GM12878 (cell line): ENCODE data around the gene EPB41L4A. TPM values are rescaled to one million over a fixed set of nuclear protein-coding genes. Genes with fewer than 3 reads are reported as not detected.

ENCODE experiments used
- ATAC-seq: fragments of 200-7000 bp; cut with Tn5 transposase; 3 replicates; pipeline ENCODE4 v1.9.1; 2020; ENCODE audit warnings: mild to moderate bottlenecking, moderate library complexity
- BruUV-seq: library from RNA; stranded (reverse); fragments of 400-500 nt; replicated peaks from 2 replicates; lab custom pipeline; 2021; lab: Mats Ljungman, UMichigan
- CTCF ChIA-PET: fragments of 300-600 bp; sonication (Branson Sonifier 250); formaldehyde crosslinking; extraction: SDS; loops from one replicate; lab custom pipeline; 2021; ENCODE audit warnings: inconsistent platforms; lab: Yijun Ruan, JAX
- POLR2A ChIA-PET: fragments of 350-600 bp; formaldehyde crosslinking; extraction: SDS; loops from one replicate; lab custom pipeline; 2021; ENCODE audit warnings: inconsistent platforms; lab: Charles Lee
- RAD21 ChIA-PET: fragments of 300-600 bp; sonication (Branson Sonifier 250); formaldehyde crosslinking; loops from one replicate; lab custom pipeline; 2023; ENCODE audit warnings: antibody characterized with exemption; ENCODE audit not compliant: unreplicated experiment; lab: Charles Lee
- SMC1A ChIA-PET: fragments of 300-600 bp; sonication (Branson Sonifier 250); formaldehyde crosslinking; loops from one replicate; lab custom pipeline; 2023; ENCODE audit not compliant: unreplicated experiment, uncharacterized antibody; lab: Charles Lee
- DNase-seq: peaks from one replicate; pipeline ENCODE4 v3.0.0-alpha.2; 2011; ENCODE audit warnings: low read depth, low spot score
- FAIRE-seq: peaks from 3 replicates; lab custom pipeline; 2011; peaks lifted over from hg19 to GRCh38; lab: Jason Lieb, UNC
- H2AFZ ChIP-seq: 2 replicates; pipeline ENCODE4 v1.6.0; 2011; ENCODE audit warnings: low read depth, low read length, control low read depth; ENCODE audit not compliant: control insufficient read depth
- H3K27ac ChIP-seq: 2 replicates; pipeline ENCODE4 v1.5.1; 2011; ENCODE audit warnings: control low read depth; ENCODE audit not compliant: control insufficient read depth, insufficient read depth
- H3K27me3 ChIP-seq, 2 experiments: replicated peaks in 1 of 2; 2 replicates each; pipeline versions ENCODE4 v1.6.0 to v1.6.1; 2011; ENCODE audit warnings: low read length in 1 of 2; ENCODE audit not compliant: control insufficient read depth in 2 of 2, insufficient read depth in 2 of 2
- H3K36me3 ChIP-seq, 2 experiments: 2 replicates each; pipeline ENCODE4 v1.5.1; 2011; ENCODE audit warnings: low read length in 1 of 2; ENCODE audit not compliant: control insufficient read depth in 2 of 2, insufficient read depth in 2 of 2
- H3K4me1 ChIP-seq: 2 replicates; pipeline ENCODE4 v1.6.1; 2011; ENCODE audit warnings: mild to moderate bottlenecking, low read length, moderate library complexity, mixed read lengths; ENCODE audit not compliant: control insufficient read depth, insufficient read depth
- H3K4me2 ChIP-seq: 2 replicates; pipeline ENCODE4 v1.6.0; 2011; ENCODE audit warnings: control low read depth; ENCODE audit not compliant: control insufficient read depth, insufficient read depth
- H3K4me3 ChIP-seq: fragments of 200-600 bp; sonication (generic); 2 replicates; pipeline ENCODE4 v1.5.1; 2016
- H3K79me2 ChIP-seq: 2 replicates; pipeline ENCODE4 v1.6.0; 2011; ENCODE audit warnings: low read length; ENCODE audit not compliant: control insufficient read depth, insufficient read depth
- H3K9ac ChIP-seq: 2 replicates; pipeline ENCODE4 v1.8.0; 2011; ENCODE audit warnings: low read length, control low read depth, mixed read lengths; ENCODE audit not compliant: control insufficient read depth, insufficient read depth
- H3K9me3 ChIP-seq: replicated peaks from 3 replicates; pipeline ENCODE4 v1.5.1; 2011; ENCODE audit warnings: mild to moderate bottlenecking, low read length; ENCODE audit not compliant: control insufficient read depth, insufficient read depth
- H4K20me1 ChIP-seq: 2 replicates; pipeline ENCODE4 v1.6.0; 2011; ENCODE audit not compliant: control insufficient read depth, insufficient read depth
- CTCF ChIP-seq, 3 experiments: IDR thresholded peaks in 2 of 3; conservative IDR thresholded peaks in 1 of 3; 2 replicates each; pipeline ENCODE4 v1.5.1; 2011; ENCODE audit warnings: low read depth in 3 of 3, low read length in 3 of 3, mild to moderate bottlenecking in 3 of 3, control low read depth in 2 of 3, moderate library complexity in 2 of 3, inconsistent platforms in 1 of 3, mixed read lengths in 1 of 3; ENCODE audit not compliant: control insufficient read depth in 2 of 3, insufficient read depth in 1 of 3; ENCODE audit errors: extremely low read depth in 1 of 3
- RAD21 ChIP-seq: IDR thresholded peaks from 2 replicates; pipeline ENCODE4 v1.6.1; 2011; ENCODE audit warnings: mild to moderate bottlenecking, low read depth, low read length, moderate library complexity; ENCODE audit not compliant: insufficient read depth
- SMC3 ChIP-seq: IDR thresholded peaks from 2 replicates; pipeline ENCODE4 v1.6.1; 2011; ENCODE audit warnings: low read length, improper control_type of control experiment, borderline replicate concordance
- STAT3 ChIP-seq: IDR thresholded peaks from 2 replicates; pipeline ENCODE4 v1.6.1; 2011; ENCODE audit warnings: low read depth, low read length, improper control_type of control experiment
- WGBS: methylation state at CpG from one replicate; pipeline ENCODE4 v1.1.6; 2016; ENCODE audit warnings: low lambda C conversion rate; ENCODE audit not compliant: insufficient replicate concordance, insufficient coverage; ENCODE audit errors: missing lambda C conversion rate; 5-methylcytosine and 5-hydroxymethylcytosine counted together
- in situ Hi-C: fragments of 300-500 bp; cut with MboI; formaldehyde crosslinking; loops from 9 replicates; pipeline ENCODE4 v1.14.3; 2018; ENCODE audit warnings: mixed read lengths
- intact Hi-C: fragments of 100-400 bp; cut with micrococcal nuclease; formaldehyde crosslinking; loops from one replicate; pipeline ENCODE4 v1.14.2; 2022; ENCODE audit not compliant: unreplicated experiment
- polyA plus RNA-seq, 11 experiments: library from polyadenylated mRNA; depleted of rRNA in 4 of 11; unstranded in 6 of 11; stranded (reverse) in 5 of 11; fragments of >200 nt; fragmentation: Nextera tagmentation in 4 of 11; fragmentation: Illumina TruSeq in 1 of 11; extraction: Ambion mirVana in 4 of 11; extraction: Trizol in 1 of 11; gene quantifications; 1 replicate in 1 of 11; 2 replicates in 10 of 11; pipeline versions ENCODE4 v1.2.1 to v1.2.3, GENCODE V29; 2011 to 2016; ENCODE audit warnings: inconsistent platforms in 2 of 11, missing spikeins in 2 of 11, low read depth in 1 of 11
- total RNA-seq, 4 experiments: library from RNA; depleted of rRNA in 3 of 4; stranded (reverse); fragments of >200 nt in 3 of 4; fragmentation: Illumina TruSeq in 1 of 4; extraction: Trizol in 1 of 4; gene quantifications; 2 replicates each; pipeline versions ENCODE4 v1.2.1 to v1.2.3, GENCODE V29; 2013 to 2021

EPB41L4A gene
- total and polyA plus RNA-seq, 10 of the 15 experiments (the other 5 are each of a cell fraction or from before 2014, with no cell fraction given), result 0.10 to 0.67 (median 0.30) TPM

- ChIA-PET CTCF (interaction anchor here (1.1 to 3.9 kb wide), 2 partner anchors 11 to 16 kb away, joined by 5 to 23 read pairs; no protein-coding TSS in a partner anchor), POLR2A (no interaction called here), RAD21 (no interaction called here), SMC1A (no interaction called here)
- Histone ChIP-seq H3K9me3 (no peaks in the 10 kb centered on the region), H3K4me3 (no peak overlapping the region), H3K9ac (no peak overlapping the region), H4K20me1 (no peaks in the 10 kb centered on the region), H3K27ac (no peak overlapping the region), H2AFZ (no peak overlapping the region), H3K4me2 (no peak overlapping the region), H3K4me1 (no peaks in the 10 kb centered on the region), H3K36me3 (no peaks in the 10 kb centered on the region), H3K27me3 (no peaks in the 10 kb centered on the region; a peak in 1 of 4 replicates), H3K79me2 (no peaks in the 10 kb centered on the region)
- BruUV-seq, result no TSS peak
- FAIRE-seq (peak; percentile 73), DNase-seq (no peak), ATAC-seq (peak; percentile 83)
- TF ChIP-seq STAT3 (no peak), CTCF (IDR thresholded peaks at IDR 0.05 in 2 of 3, conservative IDR thresholded peaks at IDR 0.05 in 1 of 3; ENCODE audit: control insufficient read depth in 2 of 3, extremely low read depth in 1 of 3, insufficient read depth in 1 of 3, low read depth in 3 of 3, low read length in 3 of 3) (peak; percentile 54 to 60 (median 56)), RAD21 (peak; percentile 37), SMC3 (peak; percentile 43; the same call in 1 of the 2 replicates)
- in situ Hi-C loops (no loop called here), intact Hi-C loops (no loop called here)
- 35% methylated on average over 4 of the region's 4 CpGs for WGBS
These were observed 232.6 kb downstream of the EPB41L4A start for GRCh38 chr5:112186401-112186990.
